A549 (cell line): ENCODE results near the gene ADGRE1. TPM values are rescaled to one million over a fixed set of nuclear protein-coding genes. Genes with fewer than 3 reads are reported as not detected.

Experiments used
- ATAC-seq, 2 experiments: fragments of 200-7000 bp in 1 of 2; fragments of >200 bp in 1 of 2; cut with Nextera tagmentation in 1 of 2; cut with Tn5 transposase in 1 of 2; 3 replicates each; pipeline versions ENCODE4 v1.8.0 to v1.9.1; 2018 to 2020; ENCODE audit warnings: mild to moderate bottlenecking in 1 of 2, moderate library complexity in 1 of 2
- CTCF ChIA-PET: fragments of 300-600 bp; sonication (Branson Sonifier 250); formaldehyde crosslinking; extraction: SDS; loops from one replicate; lab custom pipeline; 2021; ENCODE audit warnings: antibody characterized with exemption, inconsistent platforms; lab: Yijun Ruan, JAX
- POLR2A ChIA-PET: fragments of 350-600 bp; formaldehyde crosslinking; extraction: SDS; loops from one replicate; lab custom pipeline; 2021; ENCODE audit warnings: antibody characterized with exemption, inconsistent platforms; lab: Yijun Ruan, JAX
- DNase-seq, 2 experiments: peaks; one replicate each; pipeline versions ENCODE4 v3.0.0 to v3.0.0-alpha.2; 2011 to 2016; ENCODE audit warnings: low read depth in 1 of 2, low spot score in 1 of 2
- FAIRE-seq: peaks from 2 replicates; lab custom pipeline; 2011; peaks lifted over from hg19 to GRCh38; lab: Jason Lieb, UNC
- H3K27ac ChIP-seq, 2 experiments: fragments of >200 bp; sonication (Bioruptor Twin); formaldehyde crosslinking; 3 replicates each; pipeline ENCODE4 v1.5.1; 2016 to 2017
- H3K4me1 ChIP-seq: fragments of >200 bp; sonication (Bioruptor Twin); formaldehyde crosslinking; 3 replicates; pipeline ENCODE4 v1.6.1; 2016
- H3K4me2 ChIP-seq: fragments of >200 bp; sonication (Bioruptor Twin); formaldehyde crosslinking; 3 replicates; pipeline ENCODE4 v1.6.1; 2016
- H3K4me3 ChIP-seq: fragments of >200 bp; sonication (Bioruptor Twin); formaldehyde crosslinking; 3 replicates; pipeline ENCODE4 v1.5.1; 2016
- H3K9me3 ChIP-seq: fragments of >200 bp; sonication (Bioruptor Twin); formaldehyde crosslinking; 3 replicates; pipeline ENCODE4 v1.6.1; 2016
- BHLHE40 ChIP-seq: IDR thresholded peaks from 2 replicates; pipeline ENCODE4 v1.6.1; 2012; ENCODE audit warnings: low read depth, low read length, inconsistent platforms
- CHD4 ChIP-seq: fragments of 200-600 bp; sonication (generic); IDR thresholded peaks from 2 replicates; pipeline ENCODE4 v1.6.1; 2016; ENCODE audit warnings: antibody characterized with exemption, mild to moderate bottlenecking, borderline replicate concordance
- EHMT2 ChIP-seq: fragments of 200-600 bp; sonication (generic); IDR thresholded peaks from 2 replicates; pipeline ENCODE4 v1.6.1; 2016; ENCODE audit warnings: antibody characterized with exemption, low read depth, mild to moderate bottlenecking, moderate library complexity
- FOSL2 ChIP-seq, 2 experiments: fragments of 450-650 bp in 1 of 2; fragments of >200 bp in 1 of 2; sonication (Bioruptor Twin) in 1 of 2; formaldehyde crosslinking; IDR thresholded peaks; 2 replicates each; pipeline versions ENCODE4 v1.5.0 to v1.6.1; 2016 to 2020; ENCODE audit warnings: mild to moderate bottlenecking in 1 of 2, moderate library complexity in 1 of 2
- GATA3 ChIP-seq: IDR thresholded peaks from 2 replicates; pipeline ENCODE4 v1.6.1; 2012; ENCODE audit warnings: borderline replicate concordance
- HEYL ChIP-seq: fragments of 250-450 bp; sonication (Bioruptor Pico); IDR thresholded peaks from 2 replicates; pipeline ENCODE4 v1.8.0; 2021; ENCODE audit warnings: mild to moderate bottlenecking, moderate library complexity
- HOXA7 ChIP-seq: fragments of 250-450 bp; sonication (Bioruptor Pico); IDR thresholded peaks from 2 replicates; pipeline ENCODE4 v1.5.0; 2020; ENCODE audit warnings: mild to moderate bottlenecking, moderate library complexity
- HOXB13 ChIP-seq: fragments of 250-450 bp; sonication (Bioruptor Pico); IDR thresholded peaks from 2 replicates; pipeline ENCODE4 v1.5.0; 2020; ENCODE audit warnings: low read depth, mild to moderate bottlenecking, moderate library complexity
- HOXB5 ChIP-seq: fragments of 250-450 bp; sonication (Bioruptor Pico); IDR thresholded peaks from 2 replicates; pipeline ENCODE4 v1.5.0; 2020; ENCODE audit warnings: mild to moderate bottlenecking, moderate library complexity
- JUN ChIP-seq, 2 experiments: fragments of >200 bp; sonication (Bioruptor Twin); formaldehyde crosslinking; IDR thresholded peaks; 2 replicates in 1 of 2; 3 replicates in 1 of 2; pipeline ENCODE4 v1.6.1; 2016 to 2017
- JUNB ChIP-seq: fragments of >200 bp; sonication (Bioruptor Twin); formaldehyde crosslinking; IDR thresholded peaks from 2 replicates; pipeline ENCODE4 v1.6.1; 2016
- KDM5A ChIP-seq: fragments of 200-600 bp; sonication (generic); IDR thresholded peaks from 2 replicates; pipeline ENCODE4 v1.6.1; 2016; ENCODE audit warnings: antibody characterized with exemption, mild to moderate bottlenecking
- NPAS2 ChIP-seq: fragments of 250-450 bp; sonication (Bioruptor Pico); IDR thresholded peaks from 2 replicates; pipeline ENCODE4 v1.8.0; 2022; ENCODE audit warnings: mild to moderate bottlenecking, moderate library complexity, borderline replicate concordance
- NR3C1 ChIP-seq: fragments of >200 bp; sonication (Bioruptor Twin); formaldehyde crosslinking; IDR thresholded peaks from 3 replicates; pipeline ENCODE4 v1.6.1; 2017
- RARB ChIP-seq: fragments of 250-450 bp; sonication (Bioruptor Pico); IDR thresholded peaks from 2 replicates; pipeline ENCODE4 v1.8.0; 2021; ENCODE audit warnings: mild to moderate bottlenecking, moderate library complexity
- RCOR1 ChIP-seq: fragments of 150-350 bp; IDR thresholded peaks from 2 replicates; pipeline ENCODE4 v1.6.1; 2014; ENCODE audit warnings: antibody characterized with exemption, low read length, low read depth
- SREBF2 ChIP-seq: fragments of 450-650 bp; IDR thresholded peaks from 2 replicates; pipeline ENCODE4 v1.6.1; 2014; ENCODE audit warnings: mild to moderate bottlenecking, moderate library complexity
- TFCP2L1 ChIP-seq: fragments of 250-450 bp; sonication (Bioruptor Pico); IDR thresholded peaks from 2 replicates; pipeline ENCODE4 v1.5.0; 2021; ENCODE audit warnings: mild to moderate bottlenecking
- TP53 ChIP-seq: fragments of 250-450 bp; sonication (Bioruptor Pico); IDR thresholded peaks from 2 replicates; pipeline ENCODE4 v1.5.0; 2021; ENCODE audit warnings: mild to moderate bottlenecking, moderate library complexity
- WGBS: methylation state at CpG from one replicate; pipeline ENCODE4 v1.1.6; 2017; ENCODE audit errors: missing lambda C conversion rate; 5-methylcytosine and 5-hydroxymethylcytosine counted together
- polyA plus RNA-seq, 4 experiments: library from polyadenylated mRNA; depleted of rRNA in 3 of 4; stranded (reverse); fragments of >200 nt; fragmentation: RNase III in 1 of 4; extraction: RNeasy Plus Mini Kit Qiagen cat#74134 plus additional on column Dnase treatment in 1 of 4; gene quantifications; 2 replicates in 3 of 4; 3 replicates in 1 of 4; pipeline ENCODE4 v1.2.3, GENCODE V29; 2011 to 2017
- TF ChIP-seq, protein P1 (sequence below): IDR thresholded peaks from 2 replicates; pipeline ENCODE4 v1.6.1; 2012
- TF ChIP-seq, protein P2 (sequence below): fragments of >200 bp; sonication (Bioruptor Twin); formaldehyde crosslinking; IDR thresholded peaks from 2 replicates; pipeline ENCODE4 v1.6.1; 2016
- TF ChIP-seq, protein P3 (sequence below): fragments of 450-650 bp; IDR thresholded peaks from 2 replicates; pipeline ENCODE4 v1.6.1; 2014; ENCODE audit warnings: antibody characterized with exemption
- TF ChIP-seq, protein P4 (sequence below): fragments of 250-450 bp; sonication (Bioruptor Pico); IDR thresholded peaks from 2 replicates; pipeline ENCODE4 v1.5.0; 2020; ENCODE audit warnings: low read depth, mild to moderate bottlenecking, moderate library complexity
- TF ChIP-seq, protein P5 (sequence below): fragments of >200 bp; sonication (Bioruptor Twin); formaldehyde crosslinking; IDR thresholded peaks from 3 replicates; pipeline ENCODE4 v1.6.1; 2016
- TF ChIP-seq, protein P6 (sequence below): fragments of >200 bp; sonication (Bioruptor Twin); formaldehyde crosslinking; IDR thresholded peaks from 3 replicates; pipeline ENCODE4 v1.5.1; 2016

ADGRE1 gene
- polyA plus RNA-seq, 2 of the 4 experiments (the other 2 are of a cell fraction): 3.6 to 4.8 TPM

DNA sequence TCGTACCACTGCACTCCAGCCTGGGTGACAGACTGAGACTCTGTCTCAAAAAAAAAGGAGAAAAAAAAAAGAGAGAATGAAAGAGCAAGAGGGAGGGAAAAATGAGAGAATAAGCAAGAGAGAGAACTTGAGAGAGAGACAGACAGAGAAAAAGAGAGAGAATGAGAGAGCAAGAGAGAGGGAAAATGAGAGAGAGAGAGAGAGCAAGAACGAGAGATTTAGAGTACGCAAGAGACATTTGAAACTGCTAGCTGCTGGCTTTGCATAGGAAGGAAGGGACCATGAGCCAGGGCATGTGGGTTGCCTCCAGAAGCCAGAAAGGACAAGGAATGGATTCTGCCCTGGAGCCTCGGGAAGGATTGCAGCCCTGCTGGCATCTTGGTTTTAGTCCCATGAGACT lies 9.6 kb upstream of the ADGRE1 start:
- no peak overlapping the region for H3K4me3 ChIP-seq
- H3K4me2 ChIP-seq: no peak overlapping the region
- no peak overlapping the region for H3K27ac ChIP-seq
- FAIRE-seq (no peak), ATAC-seq (no peak), DNase-seq (no peak)
- peaks cover 4% of the 10 kb centered on the region; the same call in 1 of the 3 replicates for H3K9me3 ChIP-seq
- POLR2A ChIA-PET: no interaction called here
- H3K4me1 ChIP-seq: no peaks in the 10 kb centered on the region
- CTCF ChIA-PET: interaction anchor here (4.7 kb wide), 1 partner anchor 14 kb away, joined by 17 read pairs; no protein-coding TSS in a partner anchor
- no peak for TF ChIP-seq JUN (IDR thresholded peaks at IDR 0.05)
- 39% methylated on average over 4 of the region's 4 CpGs for WGBS

DNA sequence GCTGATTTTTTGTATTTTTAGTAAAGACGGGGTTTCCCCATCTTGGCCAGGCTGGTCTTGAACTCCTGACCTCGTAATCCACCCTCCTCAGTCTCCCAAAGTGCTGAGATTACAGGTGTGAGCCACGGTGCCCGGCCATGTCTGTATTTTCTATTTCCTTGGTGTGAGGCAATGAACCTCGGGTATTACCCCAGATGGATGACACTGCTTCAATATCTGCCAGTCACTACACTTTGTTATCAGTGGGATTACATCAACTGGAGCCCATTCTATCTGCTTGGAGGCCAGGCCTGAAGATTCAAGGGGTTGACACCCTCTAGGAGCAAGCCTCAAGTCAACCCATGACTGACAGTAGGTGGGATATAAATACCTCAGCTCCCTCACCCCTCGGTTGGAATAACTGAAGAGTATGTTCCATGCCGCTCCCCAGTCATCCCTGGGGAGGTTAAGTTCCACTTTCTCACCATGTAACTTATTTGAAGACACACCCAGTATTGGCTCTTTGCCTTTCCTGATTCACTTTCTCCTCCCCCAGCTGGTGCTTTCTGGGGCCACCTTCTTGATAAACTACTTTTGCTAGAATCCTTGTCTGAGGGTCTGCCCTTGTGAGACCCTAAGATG lies 992 bp upstream of the ADGRE1 start:
- CTCF ChIA-PET: interaction anchor here (1.4 kb wide), 1 partner anchor 23 kb away, joined by 3 read pairs; no protein-coding TSS in a partner anchor
- no peak for FAIRE-seq

DNA sequence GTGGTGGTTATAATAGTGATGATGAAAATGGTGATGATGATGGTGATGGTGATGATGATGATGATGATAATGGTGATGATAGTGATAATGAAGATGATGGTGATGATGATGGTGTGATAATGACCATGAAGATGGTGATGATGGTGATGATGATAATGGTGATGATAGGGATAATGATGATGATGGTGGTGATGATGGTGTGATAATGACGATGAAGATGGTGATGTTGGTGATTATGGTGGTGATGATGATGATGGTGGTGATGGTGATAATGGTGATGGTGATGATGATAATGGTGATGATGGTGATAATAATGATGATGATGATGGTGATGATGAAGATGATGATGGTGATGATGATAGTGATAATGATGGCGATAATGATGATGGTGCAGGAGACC lies 1.6 kb downstream of the ADGRE1 start:
- Histone ChIP-seq H3K4me1 (no peaks in the 10 kb centered on the region), H3K9me3 (peaks cover 6% of the 10 kb centered on the region; the same call in 1 of the 3 replicates), H3K4me3 (no peak overlapping the region), H3K27ac (no peak overlapping the region), H3K4me2 (no peak overlapping the region)
- POLR2A ChIA-PET: no interaction called here
- 40% methylated on average over 2 of the region's 2 CpGs for WGBS
- TF ChIP-seq JUNB (no peak), HOXB13 (no peak), HEYL (CRISPR knock-in tag) (no peak), EHMT2 (no peak), NR3C1 (no peak), FOSL2 (IDR thresholded peaks at IDR 0.05) (no peak), FOSL2 (CRISPR knock-in tag; IDR thresholded peaks at IDR 0.05) (no peak), CHD4 (no peak), RCOR1 (no peak), KDM5A (no peak)
- TF ChIP-seq, protein P1, sequence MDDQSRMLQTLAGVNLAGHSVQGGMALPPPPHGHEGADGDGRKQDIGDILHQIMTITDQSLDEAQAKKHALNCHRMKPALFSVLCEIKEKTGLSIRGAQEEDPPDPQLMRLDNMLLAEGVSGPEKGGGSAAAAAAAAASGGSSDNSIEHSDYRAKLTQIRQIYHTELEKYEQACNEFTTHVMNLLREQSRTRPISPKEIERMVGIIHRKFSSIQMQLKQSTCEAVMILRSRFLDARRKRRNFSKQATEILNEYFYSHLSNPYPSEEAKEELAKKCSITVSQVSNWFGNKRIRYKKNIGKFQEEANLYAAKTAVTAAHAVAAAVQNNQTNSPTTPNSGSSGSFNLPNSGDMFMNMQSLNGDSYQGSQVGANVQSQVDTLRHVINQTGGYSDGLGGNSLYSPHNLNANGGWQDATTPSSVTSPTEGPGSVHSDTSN: no peak
- TF ChIP-seq, protein P2, sequence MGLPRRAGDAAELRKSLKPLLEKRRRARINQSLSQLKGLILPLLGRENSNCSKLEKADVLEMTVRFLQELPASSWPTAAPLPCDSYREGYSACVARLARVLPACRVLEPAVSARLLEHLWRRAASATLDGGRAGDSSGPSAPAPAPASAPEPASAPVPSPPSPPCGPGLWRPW: no peak
- TF ChIP-seq, protein P3, sequence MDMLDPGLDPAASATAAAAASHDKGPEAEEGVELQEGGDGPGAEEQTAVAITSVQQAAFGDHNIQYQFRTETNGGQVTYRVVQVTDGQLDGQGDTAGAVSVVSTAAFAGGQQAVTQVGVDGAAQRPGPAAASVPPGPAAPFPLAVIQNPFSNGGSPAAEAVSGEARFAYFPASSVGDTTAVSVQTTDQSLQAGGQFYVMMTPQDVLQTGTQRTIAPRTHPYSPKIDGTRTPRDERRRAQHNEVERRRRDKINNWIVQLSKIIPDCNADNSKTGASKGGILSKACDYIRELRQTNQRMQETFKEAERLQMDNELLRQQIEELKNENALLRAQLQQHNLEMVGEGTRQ: no peak
- TF ChIP-seq, protein P4, sequence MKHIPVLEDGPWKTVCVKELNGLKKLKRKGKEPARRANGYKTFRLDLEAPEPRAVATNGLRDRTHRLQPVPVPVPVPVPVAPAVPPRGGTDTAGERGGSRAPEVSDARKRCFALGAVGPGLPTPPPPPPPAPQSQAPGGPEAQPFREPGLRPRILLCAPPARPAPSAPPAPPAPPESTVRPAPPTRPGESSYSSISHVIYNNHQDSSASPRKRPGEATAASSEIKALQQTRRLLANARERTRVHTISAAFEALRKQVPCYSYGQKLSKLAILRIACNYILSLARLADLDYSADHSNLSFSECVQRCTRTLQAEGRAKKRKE (CRISPR knock-in tag): no peak
- no peak for FAIRE-seq
- ATAC-seq: no peak
- no peak for DNase-seq
- CTCF ChIA-PET: no interaction called here

More for the DNA sequence above, 992 bp upstream of the ADGRE1 start:
- Histone ChIP-seq H3K4me2 (no peak overlapping the region), H3K4me1 (no peaks in the 10 kb centered on the region), H3K27ac (no peak overlapping the region), H3K9me3 (peaks cover 6% of the 10 kb centered on the region; the same call in 1 of the 3 replicates), H3K4me3 (no peak overlapping the region)
- TF ChIP-seq SREBF2 (no peak), GATA3 (no peak), HOXB5 (CRISPR knock-in tag) (no peak), EHMT2 (no peak), HOXA7 (no peak), BHLHE40 (no peak), TFCP2L1 (no peak), RARB (no peak), TP53 (CRISPR knock-in tag) (no peak), NPAS2 (CRISPR knock-in tag) (no peak), JUNB (no peak), RCOR1 (no peak)
- TF ChIP-seq, protein P5, sequence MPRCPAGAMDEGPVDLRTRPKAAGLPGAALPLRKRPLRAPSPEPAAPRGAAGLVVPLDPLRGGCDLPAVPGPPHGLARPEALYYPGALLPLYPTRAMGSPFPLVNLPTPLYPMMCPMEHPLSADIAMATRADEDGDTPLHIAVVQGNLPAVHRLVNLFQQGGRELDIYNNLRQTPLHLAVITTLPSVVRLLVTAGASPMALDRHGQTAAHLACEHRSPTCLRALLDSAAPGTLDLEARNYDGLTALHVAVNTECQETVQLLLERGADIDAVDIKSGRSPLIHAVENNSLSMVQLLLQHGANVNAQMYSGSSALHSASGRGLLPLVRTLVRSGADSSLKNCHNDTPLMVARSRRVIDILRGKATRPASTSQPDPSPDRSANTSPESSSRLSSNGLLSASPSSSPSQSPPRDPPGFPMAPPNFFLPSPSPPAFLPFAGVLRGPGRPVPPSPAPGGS: no peak
- TF ChIP-seq, protein P3: no peak
- TF ChIP-seq, protein P6, sequence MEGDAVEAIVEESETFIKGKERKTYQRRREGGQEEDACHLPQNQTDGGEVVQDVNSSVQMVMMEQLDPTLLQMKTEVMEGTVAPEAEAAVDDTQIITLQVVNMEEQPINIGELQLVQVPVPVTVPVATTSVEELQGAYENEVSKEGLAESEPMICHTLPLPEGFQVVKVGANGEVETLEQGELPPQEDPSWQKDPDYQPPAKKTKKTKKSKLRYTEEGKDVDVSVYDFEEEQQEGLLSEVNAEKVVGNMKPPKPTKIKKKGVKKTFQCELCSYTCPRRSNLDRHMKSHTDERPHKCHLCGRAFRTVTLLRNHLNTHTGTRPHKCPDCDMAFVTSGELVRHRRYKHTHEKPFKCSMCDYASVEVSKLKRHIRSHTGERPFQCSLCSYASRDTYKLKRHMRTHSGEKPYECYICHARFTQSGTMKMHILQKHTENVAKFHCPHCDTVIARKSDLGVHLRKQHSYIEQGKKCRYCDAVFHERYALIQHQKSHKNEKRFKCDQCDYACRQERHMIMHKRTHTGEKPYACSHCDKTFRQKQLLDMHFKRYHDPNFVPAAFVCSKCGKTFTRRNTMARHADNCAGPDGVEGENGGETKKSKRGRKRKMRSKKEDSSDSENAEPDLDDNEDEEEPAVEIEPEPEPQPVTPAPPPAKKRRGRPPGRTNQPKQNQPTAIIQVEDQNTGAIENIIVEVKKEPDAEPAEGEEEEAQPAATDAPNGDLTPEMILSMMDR: no peak
- WGBS: 12% methylated on average over 7 of the region's 7 CpGs
- no peak for DNase-seq
- ATAC-seq: no peak
- POLR2A ChIA-PET: no interaction called here
